ENCODE results near the gene CAPN10.

The CAPN10 gene

GRCh38 chr2:240585681-240586197 is 795 bp upstream of the CAPN10 start:
- no peak for TF ChIP-seq TAF1 (IDR thresholded peaks at IDR 0.05; ENCODE audit: borderline replicate concordance, low read depth, low read length)
- TF ChIP-seq POLR2A (IDR thresholded peaks at IDR 0.05; ENCODE audit: low read depth, low read length) = no peak
- no peak for TF ChIP-seq POLR2AphosphoS5 (IDR thresholded peaks at IDR 0.05; ENCODE audit: low read depth, low read length)
- FAIRE-seq (no peak), DNase-seq (ENCODE audit: insufficient read length) (no peak)

DNA sequence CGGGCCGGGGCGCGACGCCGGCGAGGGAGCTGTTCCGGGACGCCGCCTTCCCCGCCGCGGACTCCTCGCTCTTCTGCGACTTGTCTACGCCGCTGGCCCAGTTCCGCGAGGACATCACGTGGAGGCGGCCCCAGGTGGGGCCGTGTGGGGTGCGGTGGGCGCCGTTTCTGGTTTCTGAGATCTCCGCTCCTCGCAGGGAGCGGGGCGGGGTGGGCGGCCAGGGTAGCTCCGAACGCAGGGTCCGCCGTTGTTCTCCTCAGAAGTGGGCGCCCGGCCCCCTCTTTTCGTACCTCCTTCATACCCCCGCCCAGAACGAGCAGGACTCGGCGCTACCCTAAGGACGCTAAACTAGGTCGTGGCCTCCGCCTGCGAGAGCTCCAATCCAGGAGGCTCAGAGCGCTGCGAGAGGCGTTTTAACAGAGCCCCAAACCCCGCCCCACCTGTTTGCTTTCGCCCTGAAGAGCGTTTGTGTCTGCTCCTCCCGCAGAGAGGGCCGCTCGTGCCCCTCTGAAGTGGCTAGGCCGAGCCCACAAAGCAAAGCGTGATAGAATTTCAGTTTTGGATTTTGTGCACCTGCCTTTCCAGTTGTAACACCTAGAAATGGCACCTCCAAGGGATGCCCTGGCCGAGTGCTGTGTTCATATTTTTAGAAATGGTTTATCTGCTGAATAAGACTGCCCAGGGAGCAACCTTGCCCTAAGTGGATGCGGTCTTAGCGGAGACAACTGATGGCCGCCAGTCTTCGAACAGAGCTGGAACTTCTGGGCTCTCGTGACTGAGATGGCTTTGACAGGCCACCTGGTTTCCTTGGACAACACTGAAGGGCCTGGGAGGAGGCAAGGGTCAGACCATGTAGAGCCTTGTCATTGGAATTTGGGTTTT is 626 bp downstream of the CAPN10 start:
- DNase-seq (ENCODE audit: insufficient read length) (no peak), FAIRE-seq (peak; percentile 46)
- no peak for TF ChIP-seq TAF1 (IDR thresholded peaks at IDR 0.05; ENCODE audit: borderline replicate concordance, low read depth, low read length)
- no peak for TF ChIP-seq POLR2A (IDR thresholded peaks at IDR 0.05; ENCODE audit: low read depth, low read length)
- no peak for TF ChIP-seq POLR2AphosphoS5 (IDR thresholded peaks at IDR 0.05; ENCODE audit: low read depth, low read length)

DNA sequence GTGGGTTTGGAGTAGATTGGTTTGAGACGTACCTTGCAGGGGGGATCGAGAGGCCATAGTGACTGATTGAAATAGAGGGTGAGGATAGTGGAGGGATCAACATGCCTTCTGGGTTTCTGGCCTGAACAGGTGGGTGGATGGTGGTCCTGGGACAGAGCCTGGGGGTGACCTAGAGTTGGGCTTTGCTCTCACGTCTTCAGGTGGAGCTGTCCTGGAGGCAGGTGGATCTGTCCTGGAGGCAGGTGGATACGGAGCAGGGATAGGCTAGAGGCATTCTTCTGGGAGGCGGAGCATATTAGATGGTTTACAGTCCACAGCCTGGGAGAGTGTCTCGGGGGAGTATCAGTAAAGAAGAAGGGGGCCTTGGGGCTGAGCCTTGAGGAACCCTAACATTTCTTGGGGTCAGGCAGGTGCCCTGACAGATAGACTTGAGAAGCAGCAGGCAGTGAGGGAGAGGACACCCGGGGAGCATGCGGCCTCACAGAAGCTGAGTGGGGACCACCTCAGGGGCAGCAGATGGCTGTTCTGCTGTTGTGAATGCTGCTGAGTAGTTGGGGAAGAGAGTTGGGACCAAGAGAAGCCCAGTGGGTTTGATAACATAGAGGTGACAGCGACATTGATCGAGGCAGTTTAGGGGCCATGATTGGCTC is 1.6 kb downstream of the CAPN10 start:
- FAIRE-seq (no peak), DNase-seq (ENCODE audit: insufficient read length) (no peak)
- no peak for TF ChIP-seq TAF1 (IDR thresholded peaks at IDR 0.05; ENCODE audit: borderline replicate concordance, low read depth, low read length)
- no peak for TF ChIP-seq POLR2A (IDR thresholded peaks at IDR 0.05; ENCODE audit: low read depth, low read length)
- no peak for TF ChIP-seq POLR2AphosphoS5 (IDR thresholded peaks at IDR 0.05; ENCODE audit: low read depth, low read length)

DNA sequence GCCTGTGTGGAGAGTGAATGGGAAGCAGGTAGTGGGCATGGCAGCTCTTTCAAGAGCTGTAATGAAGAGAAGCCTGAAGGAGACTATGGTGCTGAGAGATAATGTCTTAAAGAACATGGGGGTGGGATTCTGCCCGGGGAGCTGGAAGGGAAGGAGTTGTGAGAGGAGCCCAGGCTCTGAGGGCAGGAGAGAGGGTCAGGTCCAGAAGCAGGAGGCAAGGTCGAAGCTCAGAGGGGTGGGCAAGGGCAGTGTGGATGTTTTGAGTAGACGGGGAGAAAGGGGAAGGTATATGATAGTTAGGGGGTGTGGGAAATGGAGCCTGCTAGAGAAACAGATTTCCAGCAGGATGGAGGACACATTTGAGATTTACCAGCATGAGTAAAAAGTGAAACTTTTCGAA is 2.1 kb downstream of the CAPN10 start:
- TF ChIP-seq POLR2AphosphoS5 (IDR thresholded peaks at IDR 0.05; ENCODE audit: low read depth, low read length) = no peak
- no peak for TF ChIP-seq POLR2A (IDR thresholded peaks at IDR 0.05; ENCODE audit: low read depth, low read length)
- TF ChIP-seq TAF1 (IDR thresholded peaks at IDR 0.05; ENCODE audit: borderline replicate concordance, low read depth, low read length) = no peak
- DNase-seq (ENCODE audit: insufficient read length) (no peak), FAIRE-seq (no peak)

GRCh38 chr2:240589375-240589774 is 2.8 kb downstream of the CAPN10 start:
- FAIRE-seq (no peak), DNase-seq (ENCODE audit: insufficient read length) (no peak)
- TF ChIP-seq POLR2A (IDR thresholded peaks at IDR 0.05; ENCODE audit: low read depth, low read length) = no peak
- no peak for TF ChIP-seq POLR2AphosphoS5 (IDR thresholded peaks at IDR 0.05; ENCODE audit: low read depth, low read length)
- TF ChIP-seq TAF1 (IDR thresholded peaks at IDR 0.05; ENCODE audit: borderline replicate concordance, low read depth, low read length) = no peak

DNA sequence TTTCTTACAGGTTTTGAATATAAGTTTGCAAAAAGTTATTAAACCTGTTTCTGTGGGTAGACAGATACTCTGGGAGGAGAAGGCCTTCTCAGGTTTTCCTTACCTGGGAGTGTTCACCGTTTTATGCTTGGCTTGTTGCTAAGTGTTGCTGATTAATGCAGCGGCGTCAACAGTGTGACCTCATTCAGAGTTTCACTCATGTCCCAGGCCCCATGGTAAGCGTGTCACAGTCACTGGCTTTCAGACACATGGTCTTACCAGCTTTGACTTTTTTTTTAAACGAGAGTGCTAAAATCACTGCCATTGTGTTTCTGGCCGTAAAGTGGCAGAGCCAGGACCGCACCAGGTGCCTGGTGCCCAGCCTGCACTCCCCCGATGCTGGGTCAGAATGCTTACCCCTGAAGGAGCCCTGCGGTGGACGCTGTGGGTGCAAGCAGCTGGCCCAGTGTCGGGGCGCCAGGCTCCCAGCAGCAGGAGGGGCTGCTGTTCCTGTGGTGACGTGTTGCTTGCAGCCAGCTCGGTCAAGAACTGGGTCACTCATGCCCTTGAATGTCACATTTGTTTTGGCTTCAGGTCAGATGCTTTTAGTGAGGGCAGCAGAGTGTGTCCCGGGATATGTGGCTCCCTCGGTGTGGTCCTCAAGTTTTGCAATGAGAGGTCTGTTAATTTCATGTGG is 3.5 kb downstream of the CAPN10 start:
- no peak for FAIRE-seq
- no peak for DNase-seq (ENCODE audit: insufficient read length)
- no peak for TF ChIP-seq POLR2A (IDR thresholded peaks at IDR 0.05; ENCODE audit: low read depth, low read length)
- no peak for TF ChIP-seq TAF1 (IDR thresholded peaks at IDR 0.05; ENCODE audit: borderline replicate concordance, low read depth, low read length)
- no peak for TF ChIP-seq POLR2AphosphoS5 (IDR thresholded peaks at IDR 0.05; ENCODE audit: low read depth, low read length)

DNA sequence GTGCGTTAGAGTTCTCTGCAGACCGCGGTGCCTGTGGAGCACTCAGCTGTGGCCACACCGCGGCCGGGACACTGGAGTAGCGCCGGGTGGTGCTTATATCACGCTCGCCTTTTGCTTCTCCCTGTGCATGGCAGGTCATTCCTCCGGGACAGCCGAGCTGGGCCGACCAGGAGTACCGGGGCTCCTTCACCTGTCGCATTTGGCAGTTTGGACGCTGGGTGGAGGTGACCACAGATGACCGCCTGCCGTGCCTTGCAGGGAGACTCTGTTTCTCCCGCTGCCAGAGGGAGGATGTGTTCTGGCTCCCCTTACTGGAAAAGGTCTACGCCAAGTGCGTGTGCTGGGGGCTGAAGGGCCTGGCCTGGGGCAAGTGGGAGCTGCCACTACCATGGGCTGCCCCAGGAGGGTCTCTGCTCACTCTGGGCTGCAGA is 4.2 kb downstream of the CAPN10 start:
- TF ChIP-seq POLR2A (IDR thresholded peaks at IDR 0.05; ENCODE audit: low read depth, low read length) (no peak), TAF1 (IDR thresholded peaks at IDR 0.05; ENCODE audit: borderline replicate concordance, low read depth, low read length) (no peak), POLR2AphosphoS5 (IDR thresholded peaks at IDR 0.05; ENCODE audit: low read depth, low read length) (no peak)
- FAIRE-seq (no peak), DNase-seq (ENCODE audit: insufficient read length) (no peak)

GRCh38 chr2:240591226-240591625 is 4.7 kb downstream of the CAPN10 start:
- no peak for TF ChIP-seq POLR2AphosphoS5 (IDR thresholded peaks at IDR 0.05; ENCODE audit: low read depth, low read length)
- TF ChIP-seq POLR2A (IDR thresholded peaks at IDR 0.05; ENCODE audit: low read depth, low read length) = no peak
- TF ChIP-seq TAF1 (IDR thresholded peaks at IDR 0.05; ENCODE audit: borderline replicate concordance, low read depth, low read length) = no peak
- no peak for FAIRE-seq

GRCh38 chr2:240591784-240592183 is 5.2 kb downstream of the CAPN10 start:
- TF ChIP-seq POLR2A (IDR thresholded peaks at IDR 0.05; ENCODE audit: low read depth, low read length) = no peak
- TF ChIP-seq TAF1 (IDR thresholded peaks at IDR 0.05; ENCODE audit: borderline replicate concordance, low read depth, low read length) = no peak
- TF ChIP-seq POLR2AphosphoS5 (IDR thresholded peaks at IDR 0.05; ENCODE audit: low read depth, low read length) = no peak
- FAIRE-seq (no peak), DNase-seq (ENCODE audit: insufficient read length) (no peak)

More at GRCh38 chr2:240591226-240591625, 4.7 kb downstream of the CAPN10 start:
- DNase-seq (ENCODE audit: insufficient read length) = no peak

GRCh38 chr2:240593026-240593702 is 6.6 kb downstream of the CAPN10 start:
- TF ChIP-seq TAF1 (IDR thresholded peaks at IDR 0.05; ENCODE audit: borderline replicate concordance, low read depth, low read length) = no peak
- TF ChIP-seq POLR2AphosphoS5 (IDR thresholded peaks at IDR 0.05; ENCODE audit: low read depth, low read length) = no peak
- no peak for TF ChIP-seq POLR2A (IDR thresholded peaks at IDR 0.05; ENCODE audit: low read depth, low read length)
- FAIRE-seq (no peak), DNase-seq (ENCODE audit: insufficient read length) (peak; percentile 5)

Measured in GM12892 (cell line).